NCI-H1417 treated with DMSO at 0.1 percent for 48 hours (cell line): ENCODE measurements around the gene TARM1.

ENCODE experiments used
- DNase-seq: peaks from one replicate; lab custom pipeline; 2025; lab: John Stamatoyannopoulos, UW

Gene TARM1

GRCh38 chr19:54030895-54031586, 50.1 kb downstream of the TARM1 start:
- no peak for DNase-seq

GRCh38 chr19:54029930-54030490, 51.2 kb downstream of the TARM1 start:
- DNase-seq = no peak

DNA sequence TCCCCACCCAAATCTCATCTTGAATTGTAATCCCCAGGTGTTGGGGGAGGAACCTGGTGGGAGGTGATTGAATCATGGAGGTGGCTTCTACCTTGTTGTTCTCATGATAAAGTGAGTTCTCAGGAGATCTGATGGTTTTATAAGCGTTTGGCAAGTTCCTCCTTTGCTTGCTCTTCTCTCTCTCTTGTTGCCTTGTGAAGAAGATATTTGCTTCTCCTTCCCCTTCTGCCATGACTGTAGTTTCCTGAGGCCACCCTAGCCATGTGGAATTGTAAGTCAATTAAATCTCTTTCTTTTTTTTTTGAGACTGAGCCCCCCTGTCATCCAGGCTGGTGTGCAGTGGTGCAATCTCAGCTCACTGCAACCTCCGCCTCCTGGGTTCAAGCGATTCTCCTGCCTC, 51.9 kb downstream of the TARM1 start:
- no peak for DNase-seq

- DNase-seq = no peak
Observed at GRCh38 chr19:54026656-54027055, 54.5 kb downstream of the TARM1 start.

GRCh38 chr19:54024660-54025059, 56.5 kb downstream of the TARM1 start:
- DNase-seq = no peak

DNA sequence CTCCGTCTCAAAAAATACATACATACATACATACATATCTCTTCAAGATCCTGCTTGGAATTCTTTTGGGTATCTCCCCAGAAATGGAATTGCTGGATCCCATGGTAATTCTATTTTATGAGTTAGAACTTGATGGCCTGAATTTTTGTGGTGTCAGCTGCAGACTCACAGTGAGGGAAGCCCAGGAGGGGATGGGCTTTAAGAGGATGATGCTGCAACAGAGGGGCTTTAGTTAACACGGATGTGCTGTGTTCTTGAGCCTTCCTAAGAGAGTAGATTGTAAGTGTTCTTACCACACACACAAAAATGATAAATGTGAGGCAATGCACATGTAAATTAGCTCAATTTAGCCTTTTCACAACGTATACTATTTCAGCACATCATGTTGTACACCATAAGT, 58.0 kb downstream of the TARM1 start:
- DNase-seq = no peak

- DNase-seq = no peak
Observed at GRCh38 chr19:54021932-54022331, 59.2 kb downstream of the TARM1 start.

GRCh38 chr19:54021363-54021762, 59.8 kb downstream of the TARM1 start:
- DNase-seq = no peak
